AG08395 (cell line): ENCODE data around the gene ANKHD1.

ENCODE experiments used
- DNase-seq: peaks from one replicate; pipeline ENCODE4 v3.0.0; 2012; ENCODE audit warnings: mixed read lengths, low spot score

Gene ANKHD1, protein sequence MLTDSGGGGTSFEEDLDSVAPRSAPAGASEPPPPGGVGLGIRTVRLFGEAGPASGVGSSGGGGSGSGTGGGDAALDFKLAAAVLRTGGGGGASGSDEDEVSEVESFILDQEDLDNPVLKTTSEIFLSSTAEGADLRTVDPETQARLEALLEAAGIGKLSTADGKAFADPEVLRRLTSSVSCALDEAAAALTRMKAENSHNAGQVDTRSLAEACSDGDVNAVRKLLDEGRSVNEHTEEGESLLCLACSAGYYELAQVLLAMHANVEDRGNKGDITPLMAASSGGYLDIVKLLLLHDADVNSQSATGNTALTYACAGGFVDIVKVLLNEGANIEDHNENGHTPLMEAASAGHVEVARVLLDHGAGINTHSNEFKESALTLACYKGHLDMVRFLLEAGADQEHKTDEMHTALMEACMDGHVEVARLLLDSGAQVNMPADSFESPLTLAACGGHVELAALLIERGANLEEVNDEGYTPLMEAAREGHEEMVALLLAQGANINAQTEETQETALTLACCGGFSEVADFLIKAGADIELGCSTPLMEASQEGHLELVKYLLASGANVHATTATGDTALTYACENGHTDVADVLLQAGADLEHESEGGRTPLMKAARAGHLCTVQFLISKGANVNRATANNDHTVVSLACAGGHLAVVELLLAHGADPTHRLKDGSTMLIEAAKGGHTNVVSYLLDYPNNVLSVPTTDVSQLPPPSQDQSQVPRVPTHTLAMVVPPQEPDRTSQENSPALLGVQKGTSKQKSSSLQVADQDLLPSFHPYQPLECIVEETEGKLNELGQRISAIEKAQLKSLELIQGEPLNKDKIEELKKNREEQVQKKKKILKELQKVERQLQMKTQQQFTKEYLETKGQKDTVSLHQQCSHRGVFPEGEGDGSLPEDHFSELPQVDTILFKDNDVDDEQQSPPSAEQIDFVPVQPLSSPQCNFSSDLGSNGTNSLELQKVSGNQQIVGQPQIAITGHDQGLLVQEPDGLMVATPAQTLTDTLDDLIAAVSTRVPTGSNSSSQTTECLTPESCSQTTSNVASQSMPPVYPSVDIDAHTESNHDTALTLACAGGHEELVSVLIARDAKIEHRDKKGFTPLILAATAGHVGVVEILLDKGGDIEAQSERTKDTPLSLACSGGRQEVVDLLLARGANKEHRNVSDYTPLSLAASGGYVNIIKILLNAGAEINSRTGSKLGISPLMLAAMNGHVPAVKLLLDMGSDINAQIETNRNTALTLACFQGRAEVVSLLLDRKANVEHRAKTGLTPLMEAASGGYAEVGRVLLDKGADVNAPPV (N-terminal part only)

GRCh38 chr5:140401362-140402257, at the start of gene ANKHD1:
TSS of gene ANKHD1 (plus strand) at chr5:140401833. CDS start at chr5:140401968, 135 bp downstream.
- peak; percentile 97 for DNase-seq

DNA sequence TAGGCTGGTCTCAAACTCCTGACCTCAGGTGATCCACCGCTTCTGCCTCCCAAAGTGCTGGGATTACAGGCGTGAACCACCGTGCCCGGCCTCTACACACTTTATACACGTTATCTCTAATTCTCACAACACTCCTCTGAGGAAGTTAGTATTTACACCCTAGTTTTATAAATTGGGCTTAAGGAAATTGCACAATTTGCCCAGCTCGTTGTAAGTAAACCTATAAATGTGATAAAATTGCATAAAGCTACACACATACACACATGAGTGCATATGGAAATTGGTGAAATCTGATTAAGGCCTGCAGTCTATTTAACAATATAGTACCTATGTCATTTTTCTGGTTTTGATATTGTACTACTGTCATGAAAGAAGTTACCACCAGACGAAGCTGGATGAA, 46.1 kb upstream of the ANKHD1 start:
- DNase-seq = no peak

DNA sequence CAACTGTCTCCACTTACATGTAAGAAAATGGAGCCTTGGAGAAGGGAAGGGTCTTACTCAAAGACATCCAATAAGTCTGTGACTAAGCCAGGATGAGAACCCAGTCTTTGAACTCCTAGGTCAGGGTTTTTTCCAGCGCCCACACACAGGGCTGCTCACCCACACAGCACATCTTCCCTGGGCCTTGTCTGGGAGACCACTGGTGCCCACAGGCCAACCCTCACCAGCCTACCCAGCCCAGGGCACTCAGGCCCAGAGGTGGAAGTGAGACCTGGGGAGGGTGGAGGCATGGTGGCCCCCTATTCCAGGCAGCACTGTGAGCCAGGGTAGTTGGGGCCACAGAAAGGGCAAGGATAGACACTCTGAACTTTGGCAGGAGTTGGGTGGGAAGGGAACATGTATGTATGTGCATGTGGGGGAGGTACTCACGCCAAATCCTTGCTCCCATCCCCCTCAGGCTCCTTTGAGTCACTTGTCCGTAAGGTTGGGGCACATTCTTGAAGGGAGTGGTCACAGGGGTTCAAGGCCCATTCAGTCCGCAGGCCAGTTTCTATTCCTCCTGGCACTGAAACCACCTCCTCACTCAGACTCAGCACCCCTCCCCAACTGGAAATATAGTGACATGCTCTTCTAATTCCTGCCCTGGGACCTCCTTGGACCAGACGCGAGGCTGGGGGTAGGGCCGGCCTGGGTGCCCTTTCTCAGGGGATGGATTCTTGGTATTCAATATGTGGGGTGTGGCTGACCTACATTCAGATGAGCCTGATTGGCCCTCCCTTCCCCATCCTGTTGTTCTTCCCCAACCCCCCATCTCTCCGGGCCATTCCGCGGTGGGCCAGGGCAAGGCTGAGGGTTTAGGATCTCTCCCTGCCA, 44.5 kb upstream of the ANKHD1 start:
- no peak for DNase-seq

- DNase-seq = peak; percentile 93
Observed at GRCh38 chr5:140357726-140358093, 43.9 kb upstream of the ANKHD1 start.

- DNase-seq = peak; percentile 63
Observed at GRCh38 chr5:140358738-140359310, 42.8 kb upstream of the ANKHD1 start.

GRCh38 chr5:140360101-140360500, 41.5 kb upstream of the ANKHD1 start, which contains the start of gene SLC4A9:
TSS of gene SLC4A9 (plus strand) at chr5:140360194. CDS start at chr5:140360237, 43 bp downstream.
- no peak for DNase-seq

DNA sequence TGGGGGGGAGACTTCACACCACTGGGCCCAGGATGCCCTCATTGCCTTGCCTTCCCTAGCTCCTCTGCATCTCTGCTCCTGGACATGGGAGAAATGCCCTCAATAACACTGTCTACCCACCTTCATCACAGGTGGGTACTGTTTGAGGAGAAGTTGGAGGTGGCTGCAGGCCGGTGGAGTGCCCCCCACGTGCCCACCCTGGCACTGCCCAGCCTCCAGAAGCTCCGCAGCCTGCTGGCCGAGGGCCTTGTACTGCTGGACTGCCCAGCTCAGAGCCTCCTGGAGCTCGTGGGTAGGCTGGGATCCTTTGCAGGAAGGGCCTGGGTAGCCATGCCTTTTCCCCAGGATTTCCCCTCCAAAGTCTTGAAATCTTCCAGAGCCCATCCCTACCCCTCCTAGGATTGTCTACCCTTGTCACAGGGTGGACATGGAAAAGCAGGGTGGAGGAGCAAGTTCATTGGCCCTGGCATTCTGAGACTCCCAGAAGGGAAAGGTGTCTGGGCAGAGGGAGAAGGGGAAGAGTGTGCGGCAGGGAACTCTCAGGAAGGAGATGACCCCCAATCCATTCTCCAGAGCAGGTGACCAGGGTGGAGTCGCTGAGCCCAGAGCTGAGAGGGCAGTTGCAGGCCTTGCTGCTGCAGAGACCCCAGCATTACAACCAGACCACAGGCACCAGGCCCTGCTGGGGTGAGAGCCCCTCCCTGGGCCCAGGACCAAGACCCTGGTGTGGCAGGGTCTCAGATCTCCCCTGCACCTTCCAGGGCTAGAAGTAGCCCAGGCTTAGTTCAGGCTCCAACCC, 40.8 kb upstream of the ANKHD1 start:
- no peak for DNase-seq

GRCh38 chr5:140361901-140362300, 39.7 kb upstream of the ANKHD1 start:
- DNase-seq = no peak

GRCh38 chr5:140362311-140362710, 39.3 kb upstream of the ANKHD1 start:
- DNase-seq = no peak

GRCh38 chr5:140362875-140363630, 38.6 kb upstream of the ANKHD1 start:
- DNase-seq = peak; percentile 82

DNA sequence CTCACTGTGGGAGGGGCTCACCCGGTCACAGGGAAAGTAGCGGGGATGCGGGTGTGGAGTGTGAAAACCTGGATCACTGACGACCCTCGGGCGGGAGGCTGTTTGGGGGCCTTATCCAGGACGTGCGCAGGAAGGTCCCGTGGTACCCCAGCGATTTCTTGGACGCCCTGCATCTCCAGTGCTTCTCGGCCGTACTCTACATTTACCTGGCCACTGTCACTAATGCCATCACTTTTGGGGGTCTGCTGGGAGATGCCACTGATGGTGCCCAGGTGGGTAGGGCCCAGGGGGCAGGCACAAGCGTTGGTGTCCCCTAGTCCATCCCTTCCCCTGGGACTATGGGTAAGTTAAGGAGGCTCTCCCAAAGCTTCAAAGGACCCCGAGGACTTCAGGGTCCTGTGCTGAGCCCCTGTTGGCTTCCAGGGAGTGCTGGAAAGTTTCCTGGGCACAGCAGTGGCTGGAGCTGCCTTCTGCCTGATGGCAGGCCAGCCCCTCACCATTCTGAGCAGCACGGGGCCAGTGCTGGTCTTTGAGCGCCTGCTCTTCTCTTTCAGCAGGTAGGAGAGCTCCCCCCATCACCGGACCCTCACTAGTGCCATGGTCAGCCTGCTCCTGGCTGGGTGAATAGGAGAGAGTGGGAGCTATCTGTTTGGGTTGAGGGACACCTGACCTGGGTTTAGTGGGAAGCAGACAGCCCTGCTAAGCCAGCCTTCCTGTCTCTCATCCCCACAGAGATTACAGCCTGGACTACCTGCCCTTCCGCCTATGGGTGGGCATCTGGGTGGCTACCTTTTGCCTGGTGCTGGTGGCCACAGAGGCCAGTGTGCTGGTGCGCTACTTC, 37.8 kb upstream of the ANKHD1 start:
- DNase-seq = no peak

DNA sequence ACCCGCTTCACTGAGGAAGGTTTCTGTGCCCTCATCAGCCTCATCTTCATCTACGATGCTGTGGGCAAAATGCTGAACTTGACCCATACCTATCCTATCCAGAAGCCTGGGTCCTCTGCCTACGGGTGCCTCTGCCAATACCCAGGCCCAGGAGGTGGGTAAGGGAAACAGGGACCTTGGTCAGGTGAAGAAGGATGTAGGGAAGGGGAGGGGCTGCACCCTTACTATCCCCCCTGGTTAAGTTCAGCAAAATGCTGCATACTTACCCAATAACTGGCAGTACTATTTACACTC, 37.2 kb upstream of the ANKHD1 start:
- no peak for DNase-seq

- DNase-seq = no peak
Observed at GRCh38 chr5:140365282-140365681, 36.4 kb upstream of the ANKHD1 start.

GRCh38 chr5:140365941-140366340, 35.7 kb upstream of the ANKHD1 start:
- no peak for DNase-seq

- no peak for DNase-seq
Observed at GRCh38 chr5:140366589-140367255, 34.9 kb upstream of the ANKHD1 start.

DNA sequence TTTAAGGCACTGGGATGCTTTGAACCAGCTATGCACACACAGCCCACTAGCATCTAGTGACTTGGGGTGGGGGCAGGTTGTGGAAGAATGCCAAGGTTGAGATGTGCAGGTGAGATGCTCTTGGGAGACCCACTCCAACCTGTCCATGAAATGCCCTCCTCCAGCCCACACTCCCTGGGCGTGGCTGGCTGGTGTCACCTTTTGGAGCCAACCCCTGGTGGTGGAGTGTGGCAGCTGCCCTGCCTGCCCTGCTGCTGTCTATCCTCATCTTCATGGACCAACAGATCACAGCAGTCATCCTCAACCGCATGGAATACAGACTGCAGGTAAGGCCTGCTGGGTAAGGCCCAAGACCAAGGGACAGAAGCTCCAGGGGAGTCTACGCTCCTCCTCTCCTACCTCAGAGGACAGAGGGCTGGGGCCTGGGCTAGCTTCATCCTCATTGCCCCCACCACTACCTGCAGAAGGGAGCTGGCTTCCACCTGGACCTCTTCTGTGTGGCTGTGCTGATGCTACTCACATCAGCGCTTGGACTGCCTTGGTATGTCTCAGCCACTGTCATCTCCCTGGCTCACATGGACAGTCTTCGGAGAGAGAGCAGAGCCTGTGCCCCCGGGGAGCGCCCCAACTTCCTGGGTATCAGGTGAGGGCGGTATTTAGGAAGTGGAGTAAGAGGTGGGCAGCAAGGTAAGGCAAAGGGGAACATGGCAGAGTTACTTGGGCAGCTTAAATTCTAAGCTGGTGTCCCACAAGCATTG, 34.2 kb upstream of the ANKHD1 start:
- DNase-seq = no peak
